IPS-18a (cell line): ENCODE data around the gene ATG5.
"Not testable (repeated sequence)": the region's sequence is repeated elsewhere in the genome, so short reads cannot be mapped to it uniquely, and the experiment has no call there.

Experiments
- H3K27ac ChIP-seq: one replicate; pipeline ENCODE4 v1.5.1; 2013; ENCODE audit warnings: low read length
- H3K27me3 ChIP-seq: one replicate; pipeline ENCODE4 v1.6.1; 2013; ENCODE audit warnings: mild to moderate bottlenecking, low read length; ENCODE audit not compliant: control insufficient read depth, insufficient read depth
- H3K36me3 ChIP-seq: one replicate; pipeline ENCODE4 v1.6.1; 2013; ENCODE audit warnings: low read depth, low read length; ENCODE audit not compliant: control insufficient read depth
- H3K4me1 ChIP-seq: one replicate; pipeline ENCODE4 v1.6.1; 2013; ENCODE audit warnings: low read depth, low read length; ENCODE audit not compliant: control insufficient read depth
- H3K4me3 ChIP-seq: one replicate; pipeline ENCODE4 v1.5.1; 2013; ENCODE audit warnings: low read length
- H3K9ac ChIP-seq: one replicate; pipeline ENCODE4 v1.6.1; 2013; ENCODE audit warnings: mild to moderate bottlenecking, low read length, moderate library complexity
- H3K9me3 ChIP-seq: one replicate; pipeline ENCODE4 v1.6.1; 2013; ENCODE audit warnings: low read depth, low read length; ENCODE audit not compliant: control insufficient read depth

Gene ATG5

GRCh38 chr6:106241498-106241897 lies 84.1 kb downstream of the ATG5 start:
- no peaks in the 10 kb centered on the region for H3K9me3 ChIP-seq
- H3K9ac ChIP-seq, result no peak overlapping the region
- H3K36me3 ChIP-seq, result no peaks in the 10 kb centered on the region
- H3K4me1 ChIP-seq, result peaks cover 4% of the 10 kb centered on the region
- H3K4me3 ChIP-seq, result no peak overlapping the region
- no peaks in the 10 kb centered on the region for H3K27me3 ChIP-seq
- no peak overlapping the region for H3K27ac ChIP-seq

GRCh38 chr6:106237286-106237685 lies 88.3 kb downstream of the ATG5 start:
- H3K36me3 ChIP-seq, result no peaks in the 10 kb centered on the region
- no peaks in the 10 kb centered on the region for H3K27me3 ChIP-seq
- no peaks in the 10 kb centered on the region for H3K9me3 ChIP-seq
- H3K27ac ChIP-seq, result no peak overlapping the region
- H3K4me3 ChIP-seq, result no peak overlapping the region
- no peaks in the 10 kb centered on the region for H3K4me1 ChIP-seq
- H3K9ac ChIP-seq, result no peak overlapping the region

- not testable (repeated sequence) for H3K9me3 ChIP-seq, H3K36me3 ChIP-seq, H3K27ac ChIP-seq, H3K9ac ChIP-seq, H3K27me3 ChIP-seq, H3K4me3 ChIP-seq, H3K4me1 ChIP-seq
Measured at GRCh38 chr6:106229876-106230445, 95.6 kb downstream of the ATG5 start.

- Histone ChIP-seq H3K27me3 (no peaks in the 10 kb centered on the region), H3K4me1 (no peaks in the 10 kb centered on the region), H3K9me3 (no peaks in the 10 kb centered on the region), H3K27ac (no peak overlapping the region), H3K9ac (no peak overlapping the region), H3K36me3 (no peaks in the 10 kb centered on the region), H3K4me3 (no peak overlapping the region)
Measured at GRCh38 chr6:106227612-106228507, 97.7 kb downstream of the ATG5 start.

- H3K27ac ChIP-seq, result no peak overlapping the region
- H3K36me3 ChIP-seq, result no peaks in the 10 kb centered on the region
- H3K9ac ChIP-seq, result no peak overlapping the region
- no peaks in the 10 kb centered on the region for H3K27me3 ChIP-seq
- no peaks in the 10 kb centered on the region for H3K9me3 ChIP-seq
- no peak overlapping the region for H3K4me3 ChIP-seq
- H3K4me1 ChIP-seq, result no peaks in the 10 kb centered on the region
Measured at GRCh38 chr6:106226676-106227075, 98.9 kb downstream of the ATG5 start.

GRCh38 chr6:106225581-106225980 lies 100.0 kb downstream of the ATG5 start:
- no peak overlapping the region for H3K4me3 ChIP-seq
- no peak overlapping the region for H3K27ac ChIP-seq
- H3K9ac ChIP-seq, result no peak overlapping the region
- H3K9me3 ChIP-seq, result no peaks in the 10 kb centered on the region
- no peaks in the 10 kb centered on the region for H3K4me1 ChIP-seq
- H3K27me3 ChIP-seq, result no peaks in the 10 kb centered on the region
- H3K36me3 ChIP-seq, result no peaks in the 10 kb centered on the region

GRCh38 chr6:106223300-106223930 lies 102.1 kb downstream of the ATG5 start:
- Histone ChIP-seq H3K36me3 (no peaks in the 10 kb centered on the region), H3K9me3 (no peaks in the 10 kb centered on the region), H3K27me3 (no peaks in the 10 kb centered on the region), H3K27ac (no peak overlapping the region), H3K4me1 (no peaks in the 10 kb centered on the region), H3K9ac (no peak overlapping the region), H3K4me3 (no peak overlapping the region)

GRCh38 chr6:106220485-106220884 lies 105.1 kb downstream of the ATG5 start:
- Histone ChIP-seq H3K27me3 (no peaks in the 10 kb centered on the region), H3K27ac (no peak overlapping the region), H3K9me3 (no peaks in the 10 kb centered on the region), H3K36me3 (no peaks in the 10 kb centered on the region), H3K9ac (no peak overlapping the region), H3K4me1 (no peaks in the 10 kb centered on the region), H3K4me3 (no peak overlapping the region)

- Histone ChIP-seq H3K4me1 (peaks cover 4% of the 10 kb centered on the region), H3K27ac (no peak overlapping the region), H3K9ac (no peak overlapping the region), H3K27me3 (no peaks in the 10 kb centered on the region), H3K9me3 (no peaks in the 10 kb centered on the region), H3K36me3 (no peaks in the 10 kb centered on the region), H3K4me3 (no peak overlapping the region)
Measured at GRCh38 chr6:106216527-106216926, 109.0 kb downstream of the ATG5 start.

- Histone ChIP-seq H3K36me3 (no peaks in the 10 kb centered on the region), H3K4me1 (peaks cover 4% of the 10 kb centered on the region), H3K4me3 (no peak overlapping the region), H3K9ac (no peak overlapping the region), H3K9me3 (no peaks in the 10 kb centered on the region), H3K27ac (no peak overlapping the region), H3K27me3 (no peaks in the 10 kb centered on the region)
Measured at GRCh38 chr6:106215608-106216007, 110.0 kb downstream of the ATG5 start.

- Histone ChIP-seq H3K9ac (no peak overlapping the region), H3K27ac (no peak overlapping the region), H3K36me3 (no peaks in the 10 kb centered on the region), H3K4me1 (peaks cover 4% of the 10 kb centered on the region), H3K9me3 (no peaks in the 10 kb centered on the region), H3K27me3 (no peaks in the 10 kb centered on the region), H3K4me3 (no peak overlapping the region)
Measured at GRCh38 chr6:106214531-106214930, 111.0 kb downstream of the ATG5 start.
